Stimulated activated CD4-positive, alpha-beta T cell treated with anti-CD3 and anti-CD28 coated beads, Interleukin-12 subunit alpha, Interleukin-12 subunit beta, amount 100 ng/mL, for 4 hours (primary cell): Measurements from ENCODE around the gene KRT75.
"Not testable (repeated sequence)": the region's sequence is repeated elsewhere in the genome, so short reads cannot be mapped to it uniquely, and the experiment has no call there.

ENCODE experiments used
- DNase-seq: peaks from one replicate; pipeline ENCODE4 v3.0.0-alpha.2; 2020

The KRT75 gene

GRCh38 chr12:52434081-52434733 is at the start of gene KRT75:
TSS of gene KRT75 (minus strand) at chr12:52434371. CDS start at chr12:52434304, 67 bp downstream.
- DNase-seq: no peak

- DNase-seq: no peak
Observed at GRCh38 chr12:52480073-52480472, 45.9 kb upstream of the KRT75 start.

GRCh38 chr12:52477651-52478050 is 43.5 kb upstream of the KRT75 start:
- DNase-seq: no peak

GRCh38 chr12:52474212-52474611 is 40.0 kb upstream of the KRT75 start:
- no peak for DNase-seq

GRCh38 chr12:52473768-52474167 is 39.6 kb upstream of the KRT75 start, which contains the start of gene KRT6C:
TSS of gene KRT6C (minus strand) at chr12:52473805. CDS start at chr12:52473737, 68 bp downstream.
- DNase-seq: no peak

GRCh38 chr12:52469853-52470252 is 35.7 kb upstream of the KRT75 start:
- no peak for DNase-seq

- no peak for DNase-seq
Observed at GRCh38 chr12:52464897-52465296, 30.7 kb upstream of the KRT75 start.

- no peak for DNase-seq
Observed at GRCh38 chr12:52461693-52462092, 27.5 kb upstream of the KRT75 start.

GRCh38 chr12:52458861-52459260 is 24.7 kb upstream of the KRT75 start:
- no peak for DNase-seq

GRCh38 chr12:52455821-52456220 is 21.6 kb upstream of the KRT75 start:
- DNase-seq: no peak

- no peak for DNase-seq
Observed at GRCh38 chr12:52454411-52455201, 20.4 kb upstream of the KRT75 start.

- no peak for DNase-seq
Observed at GRCh38 chr12:52452101-52452500, 17.9 kb upstream of the KRT75 start, which contains the start of gene KRT6B. TSS of gene KRT6B (minus strand) at chr12:52452146. CDS start at chr12:52452078, 68 bp downstream.

- no peak for DNase-seq
Observed at GRCh38 chr12:52448228-52448627, 14.1 kb upstream of the KRT75 start.

- not testable (repeated sequence) for DNase-seq
Observed at GRCh38 chr12:52447196-52447595, 13.0 kb upstream of the KRT75 start.

GRCh38 chr12:52446367-52447045 is 12.3 kb upstream of the KRT75 start:
- no peak for DNase-seq

- no peak for DNase-seq
Observed at GRCh38 chr12:52445876-52446275, 11.7 kb upstream of the KRT75 start.

GRCh38 chr12:52444647-52445595 is 10.8 kb upstream of the KRT75 start:
- no peak for DNase-seq

- no peak for DNase-seq
Observed at GRCh38 chr12:52443966-52444365, 9.8 kb upstream of the KRT75 start.

GRCh38 chr12:52442600-52443061 is 8.5 kb upstream of the KRT75 start:
- no peak for DNase-seq

- no peak for DNase-seq
Observed at GRCh38 chr12:52441320-52441911, 7.2 kb upstream of the KRT75 start.

- no peak for DNase-seq
Observed at GRCh38 chr12:52440821-52441319, 6.7 kb upstream of the KRT75 start.

GRCh38 chr12:52439845-52440244 is 5.7 kb upstream of the KRT75 start:
- DNase-seq: no peak
